GM10266 (cell line): ENCODE results near the gene SNTB2.
A peak's percentile ranks its signal among the peaks of the same experiment; 100 is the strongest.

Experiments used
- DNase-seq: peaks from one replicate; pipeline ENCODE4 v3.0.0; 2012; ENCODE audit errors: extremely low spot score
- TF ChIP-seq, protein P1 (sequence below): IDR thresholded peaks from 2 replicates; pipeline ENCODE4 v1.5.1; 2012; ENCODE audit warnings: mild to moderate bottlenecking, low read depth; ENCODE audit not compliant: control insufficient read depth, insufficient read depth; ENCODE audit errors: missing control alignments

Gene SNTB2

DNA sequence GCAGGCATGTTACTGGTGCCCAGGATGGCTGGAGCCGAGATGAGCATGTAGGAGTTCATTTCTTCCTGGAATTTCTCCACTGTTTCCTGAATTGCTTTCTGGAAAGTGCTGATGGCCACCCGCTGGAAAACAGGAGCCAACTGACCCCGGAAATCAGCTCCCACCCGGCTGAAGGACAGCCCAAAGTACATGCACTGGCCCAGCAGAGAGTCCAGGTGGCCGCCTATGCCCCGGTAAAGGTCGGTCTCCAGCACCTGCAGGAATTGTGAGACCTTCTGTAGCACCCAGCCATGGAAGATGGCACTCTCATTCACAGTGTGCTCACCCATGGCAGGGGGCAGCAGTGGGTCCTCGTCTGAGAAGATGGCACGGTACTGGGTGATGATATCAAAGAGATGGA, 147.7 kb downstream of the SNTB2 start:
- no peak for DNase-seq
- TF ChIP-seq, protein P1, sequence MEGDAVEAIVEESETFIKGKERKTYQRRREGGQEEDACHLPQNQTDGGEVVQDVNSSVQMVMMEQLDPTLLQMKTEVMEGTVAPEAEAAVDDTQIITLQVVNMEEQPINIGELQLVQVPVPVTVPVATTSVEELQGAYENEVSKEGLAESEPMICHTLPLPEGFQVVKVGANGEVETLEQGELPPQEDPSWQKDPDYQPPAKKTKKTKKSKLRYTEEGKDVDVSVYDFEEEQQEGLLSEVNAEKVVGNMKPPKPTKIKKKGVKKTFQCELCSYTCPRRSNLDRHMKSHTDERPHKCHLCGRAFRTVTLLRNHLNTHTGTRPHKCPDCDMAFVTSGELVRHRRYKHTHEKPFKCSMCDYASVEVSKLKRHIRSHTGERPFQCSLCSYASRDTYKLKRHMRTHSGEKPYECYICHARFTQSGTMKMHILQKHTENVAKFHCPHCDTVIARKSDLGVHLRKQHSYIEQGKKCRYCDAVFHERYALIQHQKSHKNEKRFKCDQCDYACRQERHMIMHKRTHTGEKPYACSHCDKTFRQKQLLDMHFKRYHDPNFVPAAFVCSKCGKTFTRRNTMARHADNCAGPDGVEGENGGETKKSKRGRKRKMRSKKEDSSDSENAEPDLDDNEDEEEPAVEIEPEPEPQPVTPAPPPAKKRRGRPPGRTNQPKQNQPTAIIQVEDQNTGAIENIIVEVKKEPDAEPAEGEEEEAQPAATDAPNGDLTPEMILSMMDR: no peak

DNA sequence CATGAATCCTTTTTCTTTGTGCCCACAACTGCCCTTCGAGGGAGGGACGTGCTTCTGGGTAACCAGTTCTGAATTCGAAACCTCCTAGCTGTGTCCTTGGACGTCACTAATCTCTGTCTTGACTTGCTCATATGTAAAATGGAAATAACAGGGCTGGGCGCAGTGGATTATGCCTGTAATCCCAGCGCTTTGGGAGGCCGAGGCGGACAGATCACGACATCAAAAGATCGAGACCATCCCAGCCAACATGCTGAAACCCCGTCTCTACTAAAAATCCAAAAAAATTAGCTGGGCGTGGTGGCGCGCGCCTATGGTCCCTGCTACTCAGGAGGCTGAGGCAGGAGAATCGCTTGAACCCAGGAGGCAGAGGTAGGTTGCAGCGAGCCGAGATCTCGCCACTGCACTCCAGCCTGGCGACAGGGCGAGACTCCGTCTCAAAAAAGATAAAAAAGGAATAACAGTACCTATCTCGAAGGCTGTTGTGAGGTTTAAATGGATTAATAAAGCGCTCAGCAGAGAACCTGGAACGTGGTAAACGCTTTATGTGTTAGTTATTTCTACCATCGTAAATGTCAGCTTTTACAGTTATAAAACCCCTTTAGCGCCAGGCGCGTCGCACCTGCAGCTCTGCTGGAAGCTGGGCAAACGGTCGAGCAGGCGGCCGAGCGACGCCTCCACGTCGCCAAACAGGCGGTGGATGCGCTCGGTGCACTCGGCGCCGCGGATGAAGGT, 151.8 kb downstream of the SNTB2 start:
- DNase-seq: no peak
- TF ChIP-seq, protein P1: no peak

DNA sequence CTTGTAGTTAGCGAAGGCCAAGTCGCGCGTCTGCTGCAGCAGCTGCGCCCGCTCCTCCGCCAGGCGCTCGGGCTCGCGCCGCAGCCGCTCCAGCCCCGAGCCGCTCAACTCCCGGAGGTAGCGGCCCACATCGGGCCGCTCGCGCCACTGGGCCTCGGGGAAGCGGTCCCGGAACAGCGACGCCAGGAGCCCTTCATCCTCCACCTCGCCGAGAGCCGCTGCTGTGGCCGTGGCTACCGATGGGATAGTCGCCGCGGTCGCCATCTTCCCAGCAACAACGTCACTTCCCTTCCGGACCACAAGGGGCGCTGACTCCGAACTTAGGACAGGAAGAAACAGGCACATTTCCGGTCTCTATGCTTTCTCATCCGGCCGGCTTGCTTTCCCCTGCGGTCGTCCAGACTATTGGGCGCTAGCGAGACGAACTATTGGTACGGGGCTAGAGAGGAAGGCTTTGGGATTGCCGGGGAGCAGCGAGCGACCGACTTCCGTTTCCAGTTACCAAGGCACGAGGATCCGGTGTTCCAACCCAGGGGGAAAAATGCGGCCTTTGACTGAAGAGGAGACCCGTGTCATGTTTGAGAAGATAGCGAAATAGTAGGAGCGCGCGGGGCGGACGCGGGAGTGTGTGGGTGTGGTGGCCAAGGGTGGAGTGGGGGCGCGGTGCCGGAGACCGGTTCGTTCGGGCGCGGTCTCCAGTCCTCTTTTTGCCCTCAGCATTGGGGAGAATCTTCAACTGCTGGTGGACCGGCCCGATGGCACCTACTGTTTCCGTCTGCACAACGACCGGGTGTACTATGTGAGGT, 152.5 kb downstream of the SNTB2 start, which contains the start of the genes COG8 and NIP7:
COG8 (minus strand) TSS at position 276 of the 806 bp plus-strand sequence; CDS start at position 264, 12 bp downstream.
NIP7 (plus strand) TSS at position 484 of the 806 bp plus-strand sequence; CDS start at position 542, 58 bp downstream.
- TF ChIP-seq, protein P1: peak; percentile 90

DNA sequence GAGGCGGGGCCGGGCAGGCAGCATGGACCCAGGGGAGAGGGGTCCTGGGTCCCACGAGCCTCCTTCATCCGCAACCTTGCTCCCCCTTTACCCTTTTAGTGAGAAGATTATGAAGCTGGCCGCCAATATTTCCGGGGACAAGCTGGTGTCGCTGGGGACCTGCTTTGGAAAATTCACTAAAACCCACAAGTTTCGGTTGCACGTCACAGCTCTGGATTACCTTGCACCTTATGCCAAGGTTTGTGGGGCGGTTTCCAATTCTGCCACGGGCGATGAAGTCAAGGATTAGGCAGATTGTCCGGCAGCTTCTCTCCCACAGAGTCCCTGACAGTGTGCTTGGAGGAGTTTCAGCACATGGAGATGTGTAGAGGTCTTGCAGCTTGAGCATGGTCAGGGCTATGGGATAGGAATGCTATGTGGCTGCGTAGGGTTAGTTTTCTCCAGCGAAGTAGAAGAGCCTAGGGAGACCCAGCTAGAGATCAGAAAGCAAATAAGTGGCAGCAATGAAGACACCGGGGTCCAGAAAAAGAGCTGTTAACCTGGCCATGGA, 153.2 kb downstream of the SNTB2 start:
- DNase-seq: no peak
- TF ChIP-seq, protein P1: no peak

More for the DNA sequence above, 152.5 kb downstream of the SNTB2 start, which contains the start of the genes COG8 and NIP7:
- peak; percentile 96 for DNase-seq

DNA sequence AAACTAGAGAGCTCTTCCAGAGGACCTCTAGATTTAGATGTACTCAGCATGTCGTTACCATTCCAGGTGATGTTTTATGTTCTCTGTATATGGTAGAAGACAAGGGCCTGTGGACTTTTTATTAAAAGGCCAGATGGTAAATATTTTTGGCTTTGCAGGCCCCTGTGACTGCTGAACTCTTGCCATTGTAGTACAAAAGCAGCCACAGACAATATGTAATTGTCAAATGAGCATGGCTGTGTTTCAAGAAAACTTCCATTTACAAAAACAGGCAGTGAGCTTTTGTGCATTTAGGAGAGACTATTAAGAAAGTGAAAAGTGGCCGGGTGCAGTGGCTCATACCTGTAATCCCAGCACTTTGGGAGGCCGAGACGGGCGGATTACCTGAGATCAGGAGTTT, 157.2 kb downstream of the SNTB2 start:
- TF ChIP-seq, protein P1: no peak
- DNase-seq: no peak

DNA sequence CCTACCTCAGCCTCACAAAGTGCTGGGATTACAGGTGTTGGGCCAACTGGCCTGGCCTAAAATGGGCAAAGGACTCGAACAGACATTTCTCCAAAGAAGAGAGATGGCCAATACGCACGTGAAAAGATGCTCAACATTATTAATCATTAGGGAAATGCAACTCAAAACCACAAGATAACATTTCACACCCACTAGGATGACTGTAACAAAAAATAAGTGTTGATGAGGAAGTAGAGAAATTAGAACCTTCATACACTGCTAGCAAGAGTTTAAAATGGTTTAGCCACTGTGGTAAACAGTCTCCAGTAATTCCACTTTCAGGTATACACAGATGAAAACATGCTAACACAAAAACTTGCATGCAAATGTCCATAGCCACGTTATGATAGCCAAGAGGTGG, 159.0 kb downstream of the SNTB2 start:
- DNase-seq: no peak
- TF ChIP-seq, protein P1: no peak
